Mesothelial cell of epicardium (in vitro differentiated cells): ENCODE measurements around the gene DNAJB1. TPM values are rescaled to one million over a fixed set of nuclear protein-coding genes. Genes with fewer than 3 reads are reported as not detected.
A peak's percentile ranks its signal among the peaks of the same experiment; 100 is the strongest.
"Not testable (repeated sequence)": the region's sequence is repeated elsewhere in the genome, so short reads cannot be mapped to it uniquely, and the experiment has no call there.

Experiments
- DNase-seq, 2 experiments: peaks; one replicate each; pipeline ENCODE4 v3.0.0; 2021; ENCODE audit warnings: low spot score in 2 of 2; ENCODE audit not compliant: unreplicated experiment in 2 of 2
- H3K27ac Mint-ChIP-seq: 2 replicates; pipeline ENCODE4 v1.8.0; 2021; ENCODE audit warnings: mixed read lengths
- H3K27me3 Mint-ChIP-seq: 2 replicates; pipeline ENCODE4 v1.8.0; 2021; ENCODE audit warnings: low read depth, mixed read lengths
- H3K36me3 Mint-ChIP-seq: 2 replicates; pipeline ENCODE4 v1.8.0; 2021; ENCODE audit warnings: mixed read lengths
- H3K4me1 Mint-ChIP-seq: 2 replicates; pipeline ENCODE4 v1.8.0; 2021; ENCODE audit warnings: mixed read lengths
- H3K4me3 Mint-ChIP-seq: 2 replicates; pipeline ENCODE4 v1.8.0; 2021; ENCODE audit warnings: mild to moderate bottlenecking, moderate library complexity, mixed read lengths
- H3K9me3 Mint-ChIP-seq: 2 replicates; pipeline ENCODE4 v1.8.0; 2021; ENCODE audit warnings: mixed read lengths
- CTCF ChIP-seq: fragments of 200-600 bp; sonication (generic); IDR thresholded peaks from one replicate; pipeline ENCODE4 v1.5.0; 2021; ENCODE audit warnings: antibody characterized with exemption; ENCODE audit not compliant: unreplicated experiment
- total RNA-seq: library from RNA; stranded (reverse); gene quantifications from 3 replicates; pipeline ENCODE4 v1.2.1, GENCODE V29; 2021

The DNAJB1 gene
- 106 to 113 TPM (median 110 TPM) in 3 replicates for total RNA-seq

DNA sequence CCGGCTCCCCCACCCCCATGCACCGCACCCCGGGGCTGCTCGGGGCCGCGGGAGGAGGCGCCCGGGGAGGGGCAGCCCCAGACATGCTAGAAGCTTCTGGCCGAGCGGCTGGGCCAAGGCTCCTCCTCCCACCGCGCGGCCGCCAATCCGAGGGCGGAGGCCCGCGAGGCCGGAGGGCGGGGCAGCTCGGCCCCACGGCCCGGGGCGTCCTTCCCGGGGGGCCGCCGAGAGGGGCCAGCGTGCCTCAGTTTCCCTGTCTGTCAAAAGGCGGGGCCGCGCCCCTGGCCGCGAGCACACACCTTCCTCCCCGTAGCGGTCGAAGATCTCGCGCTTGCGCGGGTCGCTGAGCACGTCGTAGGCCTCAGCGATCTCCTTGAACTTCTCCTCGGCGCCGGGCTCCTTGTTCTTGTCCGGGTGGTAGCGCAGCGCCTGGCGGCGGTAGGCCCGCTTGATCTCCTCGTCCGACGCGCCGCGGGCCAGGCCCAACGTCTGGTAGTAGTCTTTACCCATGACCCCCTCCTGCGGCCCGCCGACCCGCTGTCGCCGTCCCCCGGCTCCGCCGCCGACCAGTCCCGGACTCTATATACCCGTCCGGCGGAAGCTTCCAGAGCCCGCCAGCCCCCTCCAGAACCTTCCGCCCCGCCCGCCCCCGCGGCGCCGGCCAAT, at the start of gene DNAJB1:
DNAJB1 (minus strand) TSS at position 558 of the 666 bp plus-strand sequence; CDS start at position 510, 48 bp downstream.
- Mint-ChIP-seq H3K4me3 (peak within 1 kb of the TSS; percentile 90), H3K27me3 (no peaks in the 10 kb centered on the region), H3K9me3 (no peaks in the 10 kb centered on the region), H3K27ac (peak within 1 kb of the TSS; percentile 98), H3K36me3 (peaks cover 26% of the 10 kb centered on the region), H3K4me1 (peaks cover 36% of the 10 kb centered on the region)
- TF ChIP-seq CTCF = no peak
- peak; percentile 48 to 71 for DNase-seq

GRCh38 chr19:14567079-14567478, 48.9 kb upstream of the DNAJB1 start:
- H3K4me1 Mint-ChIP-seq = peaks cover 12% of the 10 kb centered on the region
- TF ChIP-seq CTCF = no peak
- peaks cover 10% of the 10 kb centered on the region for H3K36me3 Mint-ChIP-seq
- no peaks in the 10 kb centered on the region for H3K27me3 Mint-ChIP-seq
- H3K9me3 Mint-ChIP-seq = no peaks in the 10 kb centered on the region
- no peak overlapping the region for H3K27ac Mint-ChIP-seq
- DNase-seq = no peak
- H3K4me3 Mint-ChIP-seq = no peak overlapping the region

DNA sequence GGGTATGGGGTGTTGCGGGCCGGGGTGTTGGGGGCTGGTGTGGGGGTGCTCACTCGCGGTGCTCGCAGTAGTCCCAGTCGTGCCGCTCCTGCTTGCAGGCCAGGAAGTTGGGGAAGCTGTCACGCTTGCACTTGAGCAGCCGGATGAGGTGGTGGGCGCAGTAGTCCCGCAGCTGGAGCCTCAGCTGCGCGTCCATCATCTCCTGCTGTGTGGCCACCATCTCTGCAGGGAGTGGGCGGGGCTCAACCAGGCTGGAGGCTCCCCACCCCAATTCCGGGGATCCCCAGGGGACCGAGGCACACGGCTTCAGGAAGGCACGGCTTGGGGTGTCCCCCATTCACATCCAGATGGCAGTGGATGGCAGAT, 48.5 kb upstream of the DNAJB1 start:
- Mint-ChIP-seq H3K4me3 (no peak overlapping the region), H3K36me3 (peaks cover 10% of the 10 kb centered on the region), H3K27ac (no peak overlapping the region), H3K27me3 (no peaks in the 10 kb centered on the region), H3K9me3 (no peaks in the 10 kb centered on the region), H3K4me1 (peaks cover 14% of the 10 kb centered on the region)
- no peak for TF ChIP-seq CTCF
- DNase-seq = no peak

GRCh38 chr19:14565765-14566711, 47.8 kb upstream of the DNAJB1 start:
- H3K27ac Mint-ChIP-seq = no peak overlapping the region
- H3K27me3 Mint-ChIP-seq = no peaks in the 10 kb centered on the region
- no peaks in the 10 kb centered on the region for H3K9me3 Mint-ChIP-seq
- peaks cover 12% of the 10 kb centered on the region for H3K4me1 Mint-ChIP-seq
- TF ChIP-seq CTCF = no peak
- DNase-seq = no peak
- no peak overlapping the region for H3K4me3 Mint-ChIP-seq
- H3K36me3 Mint-ChIP-seq = peaks cover 10% of the 10 kb centered on the region

- TF ChIP-seq CTCF = no peak
- Mint-ChIP-seq H3K9me3 (no peaks in the 10 kb centered on the region), H3K4me3 (no peak overlapping the region), H3K4me1 (peaks cover 9% of the 10 kb centered on the region), H3K27ac (no peak overlapping the region), H3K27me3 (no peaks in the 10 kb centered on the region), H3K36me3 (peaks cover 10% of the 10 kb centered on the region)
- no peak for DNase-seq
These were observed 47.1 kb upstream of the DNAJB1 start for GRCh38 chr19:14565298-14565679.

DNA sequence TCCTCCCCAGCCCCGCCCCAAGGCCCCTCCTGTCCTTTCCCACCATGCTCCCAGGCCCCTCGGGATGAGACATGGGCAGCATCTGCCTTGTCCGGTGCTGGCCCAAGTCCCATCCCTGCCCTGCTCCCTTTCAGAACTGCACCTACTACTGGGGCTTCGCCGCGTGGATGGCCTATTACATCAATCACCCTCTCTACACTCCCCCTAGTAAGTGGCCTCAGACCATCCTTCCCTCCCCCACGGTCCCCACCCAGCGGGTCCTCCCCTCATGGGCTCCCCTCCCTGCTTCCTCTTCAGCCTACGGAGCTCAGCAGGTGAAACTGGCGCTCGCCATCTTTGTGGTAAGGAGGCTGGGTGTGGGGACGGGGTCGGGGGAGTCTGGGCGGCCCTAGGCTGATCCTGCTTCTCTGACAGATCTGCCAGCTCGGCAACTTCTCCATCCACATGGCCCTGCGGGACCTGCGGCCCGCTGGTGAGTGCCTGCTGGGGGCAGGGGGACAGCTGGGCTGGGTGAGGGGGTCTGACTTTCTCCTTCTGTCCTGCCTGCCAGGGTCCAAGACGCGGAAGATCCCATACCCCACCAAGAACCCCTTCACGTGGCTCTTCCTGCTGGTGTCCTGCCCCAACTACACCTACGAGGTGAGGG, 46.6 kb upstream of the DNAJB1 start:
- not testable (repeated sequence) for H3K36me3 Mint-ChIP-seq, H3K27ac Mint-ChIP-seq, DNase-seq, H3K4me1 Mint-ChIP-seq, H3K4me3 Mint-ChIP-seq, H3K9me3 Mint-ChIP-seq, H3K27me3 Mint-ChIP-seq
